NCI-H524 treated with DMSO at 0.1 percent for 48 hours (cell line): Measurements from ENCODE around the gene KL.

ENCODE experiments used
- DNase-seq: peaks from one replicate; lab custom pipeline; 2025; lab: John Stamatoyannopoulos, UW

The KL gene

GRCh38 chr13:33037673-33038072, 21.4 kb downstream of the KL start:
- no peak for DNase-seq

DNA sequence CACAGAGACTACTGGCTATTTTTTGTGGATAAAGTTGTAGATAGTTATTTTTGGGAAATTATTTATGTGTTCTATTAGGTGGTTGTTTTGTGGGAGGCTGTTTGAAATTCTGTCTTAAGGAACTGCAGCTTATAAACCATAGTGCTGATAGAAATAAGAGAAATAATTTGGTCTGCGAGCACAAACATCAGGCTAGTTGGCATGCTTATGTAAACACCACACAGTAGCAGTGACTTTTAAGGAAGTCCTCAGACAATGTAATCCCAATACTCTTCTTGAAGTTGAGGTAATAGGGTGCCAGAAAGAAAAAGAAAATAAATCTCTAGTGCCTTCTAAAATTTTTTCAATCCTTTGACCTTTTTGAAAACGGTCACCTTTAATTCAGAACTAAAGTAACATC, 23.9 kb downstream of the KL start:
- DNase-seq: no peak

GRCh38 chr13:33045851-33046592, 29.8 kb downstream of the KL start:
- no peak for DNase-seq

DNA sequence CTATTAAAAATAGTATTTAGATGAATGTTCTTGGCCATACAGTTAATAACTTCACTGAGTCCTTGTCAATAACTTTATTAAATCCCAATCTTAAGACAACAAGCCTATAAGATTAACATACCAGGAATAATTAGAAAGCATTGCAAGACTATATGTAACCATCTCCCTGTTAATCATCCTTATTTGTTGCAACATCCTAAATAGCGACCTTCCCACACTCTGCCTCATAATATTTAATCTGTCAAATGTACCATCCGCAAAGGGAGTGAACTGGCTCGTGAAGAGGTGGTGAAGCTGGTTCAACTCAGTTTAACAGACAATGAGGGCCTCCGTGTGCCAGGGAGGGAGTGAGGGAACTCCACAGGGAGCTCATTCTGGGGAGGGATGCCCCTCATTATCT, 33.9 kb downstream of the KL start:
- no peak for DNase-seq

- no peak for DNase-seq
Measured at GRCh38 chr13:33051632-33052031, 35.4 kb downstream of the KL start.

GRCh38 chr13:33052506-33053280, 36.5 kb downstream of the KL start:
- DNase-seq: no peak

- no peak for DNase-seq
Measured at GRCh38 chr13:33053397-33054066, 37.3 kb downstream of the KL start.

DNA sequence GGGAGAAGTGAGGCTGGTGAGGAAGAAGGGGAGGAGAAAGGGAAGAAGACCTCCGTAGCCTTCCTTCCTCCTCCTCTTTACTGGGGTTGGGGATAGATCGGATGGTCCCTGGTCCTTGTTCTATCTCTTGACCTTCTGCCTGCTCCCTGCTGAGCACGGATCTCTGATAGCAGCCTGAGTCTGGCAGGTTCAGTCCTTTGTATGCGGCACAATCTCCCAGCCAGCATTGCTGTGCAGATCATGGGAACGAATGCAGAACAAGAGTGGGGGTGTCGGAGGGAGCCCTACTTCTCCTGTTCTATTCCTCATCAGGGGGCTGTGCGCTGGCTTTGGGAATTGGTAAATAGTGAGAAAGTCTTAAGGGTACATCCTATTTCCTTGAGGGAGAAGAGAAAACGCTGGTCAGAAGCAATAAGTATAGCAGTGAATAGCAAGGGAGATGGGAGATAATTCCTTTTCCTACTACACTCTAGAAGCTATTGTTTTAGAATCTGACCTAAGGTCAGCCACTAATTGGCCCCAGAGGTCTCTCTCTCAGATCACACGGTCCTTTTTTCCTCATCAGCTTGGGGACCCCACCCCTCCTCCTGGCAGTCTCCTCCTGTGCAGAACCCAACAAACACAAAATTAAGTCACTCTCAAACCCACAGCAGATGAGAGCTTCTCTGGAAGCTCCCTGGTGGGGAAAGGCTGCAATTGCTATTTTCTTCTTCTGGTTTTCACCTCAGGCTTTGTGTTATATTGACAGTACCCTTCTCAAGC, 41.0 kb downstream of the KL start:
- no peak for DNase-seq

GRCh38 chr13:33058776-33059327, 42.6 kb downstream of the KL start:
- no peak for DNase-seq

DNA sequence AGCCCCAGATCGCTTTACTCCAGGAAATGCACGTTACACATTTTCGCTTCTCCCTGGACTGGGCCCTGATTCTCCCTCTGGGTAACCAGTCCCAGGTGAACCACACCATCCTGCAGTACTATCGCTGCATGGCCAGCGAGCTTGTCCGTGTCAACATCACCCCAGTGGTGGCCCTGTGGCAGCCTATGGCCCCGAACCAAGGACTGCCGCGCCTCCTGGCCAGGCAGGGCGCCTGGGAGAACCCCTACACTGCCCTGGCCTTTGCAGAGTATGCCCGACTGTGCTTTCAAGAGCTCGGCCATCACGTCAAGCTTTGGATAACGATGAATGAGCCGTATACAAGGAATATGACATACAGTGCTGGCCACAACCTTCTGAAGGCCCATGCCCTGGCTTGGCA, 44.6 kb downstream of the KL start:
- no peak for DNase-seq

DNA sequence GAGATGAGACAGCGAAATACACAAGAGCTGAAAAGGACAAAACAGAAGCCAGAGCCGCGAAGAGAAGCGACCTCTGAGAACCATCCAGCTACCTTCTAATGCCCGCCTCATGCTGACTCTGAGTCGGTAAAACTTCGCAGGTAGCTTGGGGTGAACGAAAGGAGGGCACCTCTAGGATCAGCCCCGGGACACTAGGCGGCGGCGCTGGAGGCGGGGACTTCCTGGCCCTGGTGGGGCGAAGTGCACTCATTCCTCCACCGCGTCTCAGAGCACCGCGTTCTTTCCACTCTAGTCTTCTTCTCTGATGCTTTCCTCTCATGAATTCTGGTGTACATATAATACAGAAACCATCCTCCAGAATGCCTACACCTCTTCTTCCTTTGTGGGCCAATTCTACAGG, 50.1 kb downstream of the KL start:
- no peak for DNase-seq

DNA sequence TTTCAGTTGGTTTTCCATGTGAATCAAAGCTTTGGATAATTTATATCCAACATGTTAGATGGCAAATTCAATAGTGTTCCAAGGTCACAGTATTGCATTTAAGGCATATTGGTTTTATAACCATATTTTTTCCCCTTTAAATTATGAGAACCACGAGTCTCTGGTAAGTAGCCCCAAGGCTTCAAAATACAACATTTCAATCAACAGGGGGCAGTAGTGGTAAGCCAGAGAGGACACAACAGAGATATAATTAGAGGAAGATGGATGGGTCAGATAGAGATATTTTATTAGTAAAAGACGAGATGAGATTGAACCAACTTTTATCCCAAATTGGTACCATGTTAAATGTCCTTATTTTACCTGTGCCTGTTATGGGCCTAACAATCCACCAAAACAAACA, 53.1 kb downstream of the KL start:
- DNase-seq: no peak

DNA sequence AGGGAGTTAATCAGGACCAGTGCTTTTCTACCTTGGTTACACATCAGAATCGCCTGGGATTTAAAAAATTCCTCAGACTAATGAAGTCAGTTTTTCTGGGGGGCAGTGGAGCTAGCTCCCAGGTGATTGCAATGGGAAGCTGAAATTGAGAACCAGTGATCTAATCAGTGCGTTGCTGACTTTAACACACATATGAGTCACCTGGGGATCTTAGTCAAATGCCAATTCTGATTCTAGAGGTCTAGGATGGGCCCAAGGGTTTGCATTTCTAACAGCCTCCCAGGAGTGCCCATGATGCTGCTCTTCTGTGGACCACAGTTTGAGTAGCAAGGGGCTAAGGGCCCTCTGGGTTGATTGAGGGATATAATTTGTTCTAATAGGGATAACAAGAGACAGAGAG, 54.5 kb downstream of the KL start:
- no peak for DNase-seq

DNA sequence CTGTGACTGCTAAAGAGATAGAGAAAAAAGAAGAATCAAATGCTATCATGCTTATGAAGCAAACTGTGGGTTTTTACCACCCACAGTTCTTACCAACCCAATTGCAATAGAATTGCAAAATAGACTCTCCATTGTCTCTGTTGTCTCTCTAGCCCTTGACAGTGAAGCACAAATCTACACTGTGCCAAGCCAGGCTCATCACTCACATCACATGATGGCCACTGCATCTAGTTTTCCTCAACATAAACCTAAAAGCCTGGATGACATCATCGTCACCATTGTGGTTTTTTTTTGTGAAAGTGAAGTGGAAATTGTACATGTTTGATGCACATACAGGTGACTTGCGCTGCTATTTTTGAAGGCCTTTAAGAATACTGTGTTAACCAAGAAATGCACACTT, 56.1 kb downstream of the KL start:
- DNase-seq: no peak

- no peak for DNase-seq
Measured at GRCh38 chr13:33072759-33073158, 56.5 kb downstream of the KL start.

DNA sequence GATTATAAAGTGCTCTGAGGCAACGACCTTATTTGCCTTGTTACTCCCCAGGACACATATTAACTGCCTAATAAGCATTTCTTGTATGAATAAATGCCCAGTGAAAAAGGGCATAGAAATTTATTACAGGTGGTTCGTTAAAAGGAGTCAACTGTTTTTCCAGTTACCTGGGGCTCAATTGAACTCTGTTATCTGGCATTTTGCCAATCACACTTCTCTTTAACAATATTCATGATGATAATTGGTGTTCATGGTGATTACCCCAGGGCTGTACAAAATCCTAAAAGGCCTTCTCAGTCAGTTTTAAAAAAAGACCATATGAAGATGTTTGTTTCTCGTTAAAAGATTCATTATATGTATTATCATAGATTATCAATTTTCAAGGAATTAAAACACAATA, 57.1 kb downstream of the KL start:
- no peak for DNase-seq

- DNase-seq: no peak
Measured at GRCh38 chr13:33076001-33076992, 60.1 kb downstream of the KL start.

DNA sequence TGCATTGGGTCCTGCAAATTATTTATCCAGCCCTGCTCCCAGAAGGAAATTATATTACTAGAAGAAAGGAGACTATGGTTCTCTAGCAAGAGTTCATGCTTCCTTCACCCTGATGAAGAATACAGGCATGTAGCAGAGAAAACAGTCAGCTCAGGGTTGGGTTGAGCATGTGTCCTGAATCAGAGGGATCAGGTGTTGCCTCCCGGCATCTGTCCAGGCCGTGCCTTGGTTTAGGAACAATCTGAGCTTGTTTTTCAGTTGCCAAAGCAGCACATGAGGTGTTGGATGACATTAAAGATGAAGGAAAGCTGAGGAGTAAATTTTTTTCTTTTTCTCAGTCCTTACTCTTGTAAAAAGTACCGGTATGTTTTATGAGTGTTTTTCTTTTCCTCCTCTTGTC, 62.0 kb downstream of the KL start:
- no peak for DNase-seq

- DNase-seq: no peak
Measured at GRCh38 chr13:33079960-33080359, 63.7 kb downstream of the KL start.

DNA sequence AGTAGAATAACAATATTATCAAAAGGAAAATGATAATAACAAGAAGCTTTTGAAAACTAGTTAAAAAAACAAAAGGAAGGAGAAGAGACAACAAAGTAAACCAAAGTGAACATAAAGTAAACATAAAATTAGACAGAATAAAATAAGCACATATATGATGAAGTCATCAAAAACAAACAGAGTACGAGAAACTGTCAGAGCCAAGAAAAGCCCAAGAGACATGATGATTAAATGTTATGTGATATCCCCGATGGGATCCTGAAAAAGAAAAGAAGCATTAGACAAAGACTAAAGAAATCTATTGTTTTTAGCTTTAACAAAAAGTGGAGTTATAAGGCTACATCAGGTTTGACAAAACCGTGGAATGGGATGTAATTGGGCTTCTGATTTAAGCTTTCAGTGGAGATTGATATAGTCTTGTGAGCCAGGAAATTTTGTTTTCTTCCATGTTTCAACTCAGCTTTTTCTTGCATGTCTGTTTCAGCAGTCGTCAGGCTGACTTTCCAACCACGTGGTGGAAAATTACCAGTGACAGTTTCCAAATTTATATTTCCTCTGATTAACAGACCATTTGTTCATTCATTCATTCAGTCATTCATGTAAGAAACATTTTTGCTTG, 64.9 kb downstream of the KL start:
- no peak for DNase-seq
